ENCODE measurements around the gene ARID1A.

ARID1A gene

GRCh38 chr1:26727476-26727875, 31.7 kb downstream of the ARID1A start:
- DNase-seq (ENCODE audit: low read depth, low spot score), result no peak

- no peak for DNase-seq (ENCODE audit: low read depth, low spot score)
Measured at GRCh38 chr1:26728645-26729044, 32.8 kb downstream of the ARID1A start.

GRCh38 chr1:26729633-26730032, 33.8 kb downstream of the ARID1A start:
- DNase-seq (ENCODE audit: low read depth, low spot score), result no peak

- peak; percentile 73 for DNase-seq (ENCODE audit: low read depth, low spot score)
Measured at GRCh38 chr1:26730695-26731094, 34.9 kb downstream of the ARID1A start.

- no peak for DNase-seq (ENCODE audit: low read depth, low spot score)
Measured at GRCh38 chr1:26731233-26731902, 35.6 kb downstream of the ARID1A start.

- no peak for DNase-seq (ENCODE audit: low read depth, low spot score)
Measured at GRCh38 chr1:26733392-26733791, 37.6 kb downstream of the ARID1A start.

- peak; percentile 90 for DNase-seq (ENCODE audit: low read depth, low spot score)
Measured at GRCh38 chr1:26733982-26734381, 38.2 kb downstream of the ARID1A start.

- peak; percentile 66 for DNase-seq (ENCODE audit: low read depth, low spot score)
Measured at GRCh38 chr1:26734501-26735058, 38.8 kb downstream of the ARID1A start.

GRCh38 chr1:26739329-26739914, 43.6 kb downstream of the ARID1A start:
- no peak for DNase-seq (ENCODE audit: low read depth, low spot score)

GRCh38 chr1:26740023-26740634, 44.3 kb downstream of the ARID1A start:
- no peak for DNase-seq (ENCODE audit: low read depth, low spot score)

- no peak for DNase-seq (ENCODE audit: low read depth, low spot score)
Measured at GRCh38 chr1:26740952-26741351, 45.1 kb downstream of the ARID1A start.

- DNase-seq (ENCODE audit: low read depth, low spot score), result no peak
Measured at GRCh38 chr1:26743426-26744059, 47.7 kb downstream of the ARID1A start.

- DNase-seq (ENCODE audit: low read depth, low spot score), result peak; percentile 70
Measured at GRCh38 chr1:26744075-26744959, 48.5 kb downstream of the ARID1A start.

GRCh38 chr1:26745191-26745590, 49.4 kb downstream of the ARID1A start:
- DNase-seq (ENCODE audit: low read depth, low spot score), result peak; percentile 69

GRCh38 chr1:26747048-26747447, 51.2 kb downstream of the ARID1A start:
- DNase-seq (ENCODE audit: low read depth, low spot score), result no peak

GRCh38 chr1:26748351-26748750, 52.5 kb downstream of the ARID1A start:
- no peak for DNase-seq (ENCODE audit: low read depth, low spot score)

- DNase-seq (ENCODE audit: low read depth, low spot score), result peak; percentile 43
Measured at GRCh38 chr1:26749458-26749857, 53.6 kb downstream of the ARID1A start.

- no peak for DNase-seq (ENCODE audit: low read depth, low spot score)
Measured at GRCh38 chr1:26750428-26750827, 54.6 kb downstream of the ARID1A start.

GRCh38 chr1:26752519-26752918, 56.7 kb downstream of the ARID1A start:
- no peak for DNase-seq (ENCODE audit: low read depth, low spot score)

GRCh38 chr1:26754086-26754874, 58.5 kb downstream of the ARID1A start:
- no peak for DNase-seq (ENCODE audit: low read depth, low spot score)

- no peak for DNase-seq (ENCODE audit: low read depth, low spot score)
Measured at GRCh38 chr1:26758358-26758757, 62.5 kb downstream of the ARID1A start.
